Measurements from ENCODE around the gene SLC37A3.
A peak's percentile ranks its signal among the peaks of the same experiment; 100 is the strongest.
"Not testable (repeated sequence)": the region's sequence is repeated elsewhere in the genome, so short reads cannot be mapped to it uniquely, and the experiment has no call there.

Gene SLC37A3

GRCh38 chr7:140345426-140345825 lies 52.9 kb downstream of the SLC37A3 start:
- no peak for DNase-seq

- DNase-seq, result no peak
These were observed 55.4 kb downstream of the SLC37A3 start for GRCh38 chr7:140342727-140343514.

GRCh38 chr7:140338959-140339358 lies 59.4 kb downstream of the SLC37A3 start:
- DNase-seq, result not testable (repeated sequence)

- no peak for DNase-seq
These were observed 63.8 kb downstream of the SLC37A3 start for GRCh38 chr7:140334341-140335057.

GRCh38 chr7:140333686-140334085 lies 64.6 kb downstream of the SLC37A3 start:
- no peak for DNase-seq

- no peak for DNase-seq
These were observed 65.1 kb downstream of the SLC37A3 start for GRCh38 chr7:140333223-140333622.

- no peak for DNase-seq
These were observed 67.7 kb downstream of the SLC37A3 start for GRCh38 chr7:140330595-140330994.

GRCh38 chr7:140330128-140330527 lies 68.2 kb downstream of the SLC37A3 start:
- no peak for DNase-seq

GRCh38 chr7:140327261-140327661 lies 71.1 kb downstream of the SLC37A3 start:
- no peak for DNase-seq

GRCh38 chr7:140326116-140326928 lies 72.0 kb downstream of the SLC37A3 start:
- DNase-seq, result peak; percentile 69

GRCh38 chr7:140325600-140325999 lies 72.7 kb downstream of the SLC37A3 start:
- no peak for DNase-seq

GRCh38 chr7:140324714-140325113 lies 73.6 kb downstream of the SLC37A3 start:
- DNase-seq, result no peak

GRCh38 chr7:140322759-140323158 lies 75.6 kb downstream of the SLC37A3 start:
- no peak for DNase-seq

- DNase-seq, result not testable (repeated sequence)
These were observed 78.3 kb downstream of the SLC37A3 start for GRCh38 chr7:140320078-140320477.

GRCh38 chr7:140317999-140318398 lies 80.3 kb downstream of the SLC37A3 start:
- no peak for DNase-seq

GRCh38 chr7:140317597-140317996 lies 80.7 kb downstream of the SLC37A3 start:
- DNase-seq, result no peak

GRCh38 chr7:140316165-140316661 lies 82.1 kb downstream of the SLC37A3 start:
- no peak for DNase-seq

- no peak for DNase-seq
These were observed 82.7 kb downstream of the SLC37A3 start for GRCh38 chr7:140315498-140316164.

- DNase-seq, result no peak
These were observed 83.5 kb downstream of the SLC37A3 start for GRCh38 chr7:140314573-140315480.

- no peak for DNase-seq
These were observed 86.0 kb downstream of the SLC37A3 start for GRCh38 chr7:140312141-140312846.

GRCh38 chr7:140311128-140311527 lies 87.2 kb downstream of the SLC37A3 start:
- not testable (repeated sequence) for DNase-seq
